CD14-positive monocyte (primary cell): ENCODE measurements around the gene THSD7B. TPM values are rescaled to one million over a fixed set of nuclear protein-coding genes. Genes with fewer than 3 reads are reported as not detected.

Experiments
- DNase-seq, 3 donors: peaks; one replicate each; pipeline ENCODE4 v3.0.0-alpha.2; 2011 to 2022
- H2AFZ ChIP-seq: 2 replicates; pipeline ENCODE4 v1.6.0; 2012; ENCODE audit warnings: mild to moderate bottlenecking, low read depth, low read length, inconsistent platforms; ENCODE audit not compliant: insufficient read depth, poor library complexity, severe bottlenecking
- H3K27ac ChIP-seq, 2 donors: 1 replicate in 1 of 2; 2 replicates in 1 of 2; pipeline ENCODE4 v1.5.1; 2012 to 2013; ENCODE audit warnings: low read length in 2 of 2, control low read depth in 1 of 2, inconsistent platforms in 1 of 2, low read depth in 1 of 2, mild to moderate bottlenecking in 1 of 2
- H3K27me3 ChIP-seq, 2 donors: one replicate each; pipeline versions ENCODE4 v1.6.0 to v1.6.1; 2011 to 2013; ENCODE audit warnings: low read length in 2 of 2; ENCODE audit not compliant: control insufficient read depth in 2 of 2, insufficient read depth in 2 of 2
- H3K36me3 ChIP-seq, 2 donors: replicated peaks in 1 of 2; 1 replicate in 1 of 2; 2 replicates in 1 of 2; pipeline versions ENCODE4 v1.5.1 to v1.6.1; 2012 to 2013; ENCODE audit warnings: low read length in 2 of 2, control low read depth in 1 of 2, inconsistent platforms in 1 of 2, mild to moderate bottlenecking in 1 of 2; ENCODE audit not compliant: insufficient read depth in 2 of 2, control insufficient read depth in 1 of 2
- H3K4me1 ChIP-seq, 2 donors: 1 replicate in 1 of 2; 2 replicates in 1 of 2; pipeline versions ENCODE4 v1.5.1 to v1.6.1; 2012 to 2013; ENCODE audit warnings: low read length in 2 of 2, control low read depth in 1 of 2, inconsistent platforms in 1 of 2, mild to moderate bottlenecking in 1 of 2, moderate library complexity in 1 of 2; ENCODE audit not compliant: insufficient read depth in 2 of 2, control insufficient read depth in 1 of 2
- H3K4me2 ChIP-seq: replicated peaks from 2 replicates; pipeline ENCODE3; 2012; ENCODE audit warnings: low read length, moderate library complexity, mild to moderate bottlenecking; ENCODE audit not compliant: poor library complexity, severe bottlenecking; ENCODE audit errors: extremely low read depth
- H3K4me3 ChIP-seq, 3 experiments: fragments of 200-600 bp in 1 of 3; sonication (generic) in 1 of 3; replicated peaks in 1 of 3; 1 replicate in 2 of 3; 2 replicates in 1 of 3; pipeline ENCODE4 v1.5.1; 2011 to 2013; ENCODE audit warnings: low read length in 3 of 3, mild to moderate bottlenecking in 3 of 3, control low read depth in 2 of 3, low read depth in 2 of 3, inconsistent platforms in 1 of 3, moderate library complexity in 1 of 3
- H3K79me2 ChIP-seq: 2 replicates; pipeline ENCODE4 v1.6.0; 2012; ENCODE audit warnings: mild to moderate bottlenecking, control low read depth, inconsistent platforms, low read length, moderate library complexity; ENCODE audit not compliant: insufficient read depth
- H3K9ac ChIP-seq: 2 replicates; pipeline ENCODE4 v1.6.0; 2017; ENCODE audit warnings: low read length, mild to moderate bottlenecking; ENCODE audit not compliant: insufficient read depth, poor library complexity, severe bottlenecking
- H3K9me3 ChIP-seq, 2 donors: replicated peaks in 1 of 2; 1 replicate in 1 of 2; 2 replicates in 1 of 2; pipeline versions ENCODE4 v1.5.1 to v1.6.1; 2012 to 2013; ENCODE audit warnings: low read length in 2 of 2, control low read depth in 1 of 2; ENCODE audit not compliant: control insufficient read depth in 1 of 2, insufficient read depth in 1 of 2
- H4K20me1 ChIP-seq: 2 replicates; pipeline ENCODE4 v1.6.0; 2012; ENCODE audit warnings: mild to moderate bottlenecking, low read length, control low read depth, moderate library complexity; ENCODE audit not compliant: insufficient read depth
- H3K27ac Mint-ChIP-seq, 7 donors: one replicate each; pipeline ENCODE4 v1.8.0; 2020; ENCODE audit warnings: mild to moderate bottlenecking in 7 of 7, mixed read lengths in 7 of 7, moderate library complexity in 6 of 7, inconsistent platforms in 2 of 7
- H3K27me3 Mint-ChIP-seq, 3 donors: one replicate each; pipeline ENCODE4 v1.8.0; 2021 to 2022; ENCODE audit warnings: low read depth in 3 of 3, mild to moderate bottlenecking in 3 of 3, mixed read lengths in 3 of 3, moderate library complexity in 3 of 3, inconsistent platforms in 1 of 3
- H3K36me3 Mint-ChIP-seq, 2 donors: one replicate each; pipeline ENCODE4 v1.8.0; 2020; ENCODE audit warnings: mixed read lengths in 2 of 2, inconsistent platforms in 1 of 2, mild to moderate bottlenecking in 1 of 2
- H3K4me1 Mint-ChIP-seq: one replicate; pipeline ENCODE4 v1.8.0; 2020; ENCODE audit warnings: mild to moderate bottlenecking, mixed read lengths
- H3K4me3 Mint-ChIP-seq, 2 donors: one replicate each; pipeline ENCODE4 v1.8.0; 2020; ENCODE audit warnings: mild to moderate bottlenecking in 2 of 2, mixed read lengths in 2 of 2, moderate library complexity in 1 of 2
- H3K9me3 Mint-ChIP-seq, 7 donors: one replicate each; pipeline ENCODE4 v1.8.0; 2020 to 2022; ENCODE audit warnings: mixed read lengths in 7 of 7, mild to moderate bottlenecking in 6 of 7, moderate library complexity in 6 of 7, inconsistent platforms in 2 of 7
- CTCF ChIP-seq: fragments of 200-600 bp; IDR thresholded peaks from one replicate; pipeline ENCODE4 v1.8.0; 2022; ENCODE audit warnings: antibody characterized with exemption, mild to moderate bottlenecking
- WGBS: methylation state at CpG from one replicate; pipeline ENCODE4 v1.1.5; 2013; ENCODE audit warnings: missing lambda C conversion rate; ENCODE audit not compliant: insufficient coverage; 5-methylcytosine and 5-hydroxymethylcytosine counted together
- intact Hi-C, 2 donors: fragments of 100-400 bp; cut with micrococcal nuclease; formaldehyde crosslinking; loops; one replicate each; pipeline versions ENCODE4 v1.15.0 to v1.15.1; 2023
- polyA plus RNA-seq, 3 donors: library from polyadenylated mRNA; depleted of rRNA in 1 of 3; unstranded in 2 of 3; stranded (reverse) in 1 of 3; fragments of 300-500 nt in 2 of 3; fragments of >200 nt in 1 of 3; fragmentation: Illumina TruSeq in 2 of 3; gene quantifications; 1 replicate in 2 of 3; 2 replicates in 1 of 3; pipeline ENCODE4 v1.2.3, GENCODE V29; 2012 to 2021

THSD7B gene
- polyA plus RNA-seq, 3 donors = not detected

GRCh38 chr2:137007938-137008337 lies 242.6 kb downstream of the THSD7B start:
- Mint-ChIP-seq H3K9me3 (no peaks in the 10 kb centered on the region), H3K4me1 (no peaks in the 10 kb centered on the region), H3K4me3 (no peak overlapping the region), H3K27ac (no peak overlapping the region), H3K36me3 (no peaks in the 10 kb centered on the region), H3K27me3 (peaks cover 0 to 3% (median 0%) of the 10 kb centered on the region in 3 donors)
- Histone ChIP-seq H3K27me3 (no peaks in the 10 kb centered on the region), H3K4me2 (no peak overlapping the region), H3K9me3 (no peaks in the 10 kb centered on the region), H4K20me1 (no peaks in the 10 kb centered on the region), H3K4me3 (no peak overlapping the region), H3K27ac (no peak overlapping the region), H2AFZ (no peak overlapping the region), H3K9ac (no peak overlapping the region), H3K4me1 (no peaks in the 10 kb centered on the region), H3K36me3 (no peaks in the 10 kb centered on the region), H3K79me2 (no peaks in the 10 kb centered on the region)
- intact Hi-C loops = no loop called here
- TF ChIP-seq CTCF = no peak
- DNase-seq = no peak

GRCh38 chr2:137009953-137010352 lies 244.6 kb downstream of the THSD7B start:
- no peak overlapping the region for H3K4me3 Mint-ChIP-seq
- Histone ChIP-seq H2AFZ (no peak overlapping the region), H3K9me3 (no peaks in the 10 kb centered on the region), H3K4me2 (no peak overlapping the region), H3K27me3 (no peaks in the 10 kb centered on the region), H4K20me1 (no peaks in the 10 kb centered on the region), H3K27ac (no peak overlapping the region), H3K4me1 (no peaks in the 10 kb centered on the region), H3K4me3 (no peak overlapping the region), H3K79me2 (no peaks in the 10 kb centered on the region), H3K9ac (no peak overlapping the region), H3K36me3 (no peaks in the 10 kb centered on the region)
- H3K36me3 Mint-ChIP-seq = no peaks in the 10 kb centered on the region
- no peaks in the 10 kb centered on the region for H3K4me1 Mint-ChIP-seq
- peaks cover 0 to 3% (median 0%) of the 10 kb centered on the region in 7 donors for H3K9me3 Mint-ChIP-seq
- WGBS = no CpG with 5 or more reads among the region's 2 CpGs
- DNase-seq = no peak
- peaks cover 0 to 3% (median 1%) of the 10 kb centered on the region in 3 donors for H3K27me3 Mint-ChIP-seq
- intact Hi-C loops = no loop called here
- no peak for TF ChIP-seq CTCF
- H3K27ac Mint-ChIP-seq = no peak overlapping the region
